ENCODE measurements around the gene BACE2. TPM values are rescaled to one million over a fixed set of nuclear protein-coding genes. Genes with fewer than 3 reads are reported as not detected.

The BACE2 gene
- total and polyA plus RNA-seq, 2 of the 13 experiments (the other 11 are each of a cell fraction or from before 2014, with no cell fraction given), result 0.07 to 0.11 TPM

DNA sequence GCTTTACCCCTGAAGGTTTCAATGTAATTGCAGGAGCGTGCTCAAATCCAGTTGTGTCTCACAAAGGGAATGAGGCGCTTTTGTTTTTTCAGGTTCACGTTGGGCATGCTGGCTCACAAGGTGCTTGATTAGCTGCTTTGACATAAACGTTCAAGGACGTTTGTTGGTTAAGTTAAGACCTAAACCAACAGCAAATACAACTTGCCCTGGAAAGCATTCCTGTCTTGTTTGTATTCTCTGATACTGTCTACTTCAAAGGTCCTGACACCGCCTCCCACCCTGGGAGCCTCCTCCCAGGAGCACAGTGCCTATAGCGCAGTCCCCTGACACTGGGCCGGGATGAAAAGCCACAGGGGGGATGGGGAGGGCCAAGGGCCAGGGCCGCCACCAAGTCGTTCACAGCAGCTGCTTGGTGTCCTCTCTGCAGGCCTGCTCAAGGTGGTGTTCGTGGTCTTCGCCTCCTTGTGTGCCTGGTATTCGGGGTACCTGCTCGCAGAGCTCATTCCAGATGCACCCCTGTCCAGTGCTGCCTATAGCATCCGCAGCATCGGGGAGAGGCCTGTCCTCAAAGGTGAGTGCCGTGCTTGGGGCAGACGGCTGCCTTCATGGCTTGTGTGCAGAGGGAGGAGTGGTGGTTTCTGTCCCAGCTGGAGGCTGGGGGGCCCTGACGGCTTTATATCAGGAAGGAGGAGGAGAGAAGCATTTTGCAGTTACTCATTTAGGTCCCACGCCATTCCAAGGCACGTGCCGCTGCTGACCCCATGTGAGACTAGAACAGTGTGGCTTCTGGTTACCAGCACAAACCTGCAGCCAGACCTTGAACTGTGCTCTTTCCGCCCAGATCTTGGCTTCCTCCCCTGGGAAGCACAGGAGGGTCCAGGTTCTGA lies 154.8 kb downstream of the BACE2 start (continued):
- TF ChIP-seq, protein P1, sequence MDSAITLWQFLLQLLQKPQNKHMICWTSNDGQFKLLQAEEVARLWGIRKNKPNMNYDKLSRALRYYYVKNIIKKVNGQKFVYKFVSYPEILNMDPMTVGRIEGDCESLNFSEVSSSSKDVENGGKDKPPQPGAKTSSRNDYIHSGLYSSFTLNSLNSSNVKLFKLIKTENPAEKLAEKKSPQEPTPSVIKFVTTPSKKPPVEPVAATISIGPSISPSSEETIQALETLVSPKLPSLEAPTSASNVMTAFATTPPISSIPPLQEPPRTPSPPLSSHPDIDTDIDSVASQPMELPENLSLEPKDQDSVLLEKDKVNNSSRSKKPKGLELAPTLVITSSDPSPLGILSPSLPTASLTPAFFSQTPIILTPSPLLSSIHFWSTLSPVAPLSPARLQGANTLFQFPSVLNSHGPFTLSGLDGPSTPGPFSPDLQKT (CRISPR knock-in tag; IDR thresholded peaks at IDR 0.05; ENCODE audit: borderline replicate concordance), result no peak
- TF ChIP-seq HOXA7 (CRISPR knock-in tag; IDR thresholded peaks at IDR 0.05) (no peak), ZNF407 (CRISPR knock-in tag; IDR thresholded peaks at IDR 0.05; ENCODE audit: not compliant biosample characterization) (peak; percentile 64), KIAA2018 (CRISPR knock-in tag; IDR thresholded peaks at IDR 0.05; ENCODE audit: borderline replicate concordance) (0 out of 2 replicates have a peak, but pooled peaks have one; percentile 59), SAP130 (CRISPR knock-in tag; IDR thresholded peaks at IDR 0.05; ENCODE audit: low read depth) (peak; percentile 86), ZBTB7B (CRISPR knock-in tag; IDR thresholded peaks at IDR 0.05) (peak; percentile 39; the same call in 1 of the 2 replicates), SP4 (CRISPR knock-in tag; IDR thresholded peaks at IDR 0.05) (no peak), ZSCAN31 (CRISPR knock-in tag; IDR thresholded peaks at IDR 0.05; ENCODE audit: low read depth) (peak; percentile 63; the same call in 1 of the 2 replicates)
